IPS-15b (cell line): ENCODE data around the gene TMEM164.

Experiments used
- H3K27me3 ChIP-seq: one replicate; pipeline ENCODE4 v1.6.1; 2013; ENCODE audit warnings: low read length; ENCODE audit not compliant: control insufficient read depth, insufficient read depth
- H3K36me3 ChIP-seq: one replicate; pipeline ENCODE4 v1.6.1; 2013; ENCODE audit warnings: low read length; ENCODE audit not compliant: control insufficient read depth, insufficient read depth
- H3K4me1 ChIP-seq: one replicate; pipeline ENCODE4 v1.6.1; 2013; ENCODE audit warnings: mild to moderate bottlenecking, low read length; ENCODE audit not compliant: control insufficient read depth, insufficient read depth
- H3K4me3 ChIP-seq: one replicate; pipeline ENCODE4 v1.5.1; 2013; ENCODE audit warnings: low read depth, low read length
- H3K9ac ChIP-seq: one replicate; pipeline ENCODE4 v1.6.1; 2013; ENCODE audit warnings: low read depth, mild to moderate bottlenecking, low read length
- H3K9me3 ChIP-seq: one replicate; pipeline ENCODE4 v1.6.1; 2013; ENCODE audit warnings: mild to moderate bottlenecking, low read length; ENCODE audit not compliant: control insufficient read depth, insufficient read depth

TMEM164 gene

DNA sequence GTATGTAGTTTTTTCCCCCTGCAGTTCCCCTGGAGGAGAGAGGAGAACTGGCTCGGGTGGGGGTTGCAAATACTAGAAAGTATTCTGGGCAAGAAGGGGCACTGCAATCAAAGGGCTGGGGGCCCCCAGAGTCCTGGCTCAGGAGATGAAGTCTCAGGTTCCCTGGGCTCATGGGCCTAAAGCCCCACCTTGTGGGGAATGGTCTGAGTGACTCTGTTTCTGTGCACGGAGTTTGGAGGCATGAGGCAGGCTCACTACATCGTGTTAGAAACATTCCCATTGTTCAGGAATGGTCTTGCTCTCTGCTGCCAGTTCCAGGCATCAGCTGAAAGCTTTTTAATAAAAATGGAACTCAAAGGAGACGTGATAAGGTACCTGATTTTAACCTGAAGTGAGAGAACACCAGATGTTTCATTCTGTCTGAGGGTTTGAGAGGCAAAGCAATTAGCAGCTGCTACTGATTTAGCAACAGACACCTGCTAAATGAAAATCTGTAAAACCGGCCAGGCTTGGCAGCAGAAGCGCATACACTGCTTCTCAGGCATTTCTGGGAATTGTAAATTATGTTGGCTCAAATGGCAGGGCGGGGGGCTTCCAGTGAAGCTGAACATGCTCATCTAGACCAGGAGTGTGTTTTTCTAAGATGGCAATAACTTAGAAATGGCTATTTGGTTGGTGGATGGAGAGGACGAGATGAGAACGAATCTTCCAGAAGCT is 122.7 kb downstream of the TMEM164 start:
- H3K4me1 ChIP-seq = no peaks in the 10 kb centered on the region
- H3K27me3 ChIP-seq = no peaks in the 10 kb centered on the region
- no peaks in the 10 kb centered on the region for H3K9me3 ChIP-seq
- no peak overlapping the region for H3K9ac ChIP-seq
- no peaks in the 10 kb centered on the region for H3K36me3 ChIP-seq
- no peak overlapping the region for H3K4me3 ChIP-seq

DNA sequence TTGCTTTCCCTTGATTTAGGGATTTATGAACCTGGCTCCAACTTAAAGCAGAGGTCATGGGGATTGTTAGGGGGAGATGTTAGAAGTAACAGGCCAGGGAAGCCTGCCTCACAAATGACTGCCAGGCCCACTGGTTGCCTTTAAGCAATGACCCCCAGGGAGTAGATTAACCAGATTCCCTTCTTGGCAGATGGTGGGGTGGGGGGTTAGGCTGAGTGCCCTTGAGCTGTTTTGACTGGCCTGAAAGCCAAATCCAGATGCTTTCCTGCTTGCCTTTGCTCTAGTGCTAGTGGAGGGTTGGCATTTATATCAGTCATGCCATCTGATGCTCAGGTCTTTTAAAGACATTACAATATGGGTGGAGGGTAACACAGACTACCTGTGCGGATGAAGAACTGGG is 128.1 kb downstream of the TMEM164 start:
- no peaks in the 10 kb centered on the region for H3K4me1 ChIP-seq
- H3K4me3 ChIP-seq = no peak overlapping the region
- H3K36me3 ChIP-seq = no peaks in the 10 kb centered on the region
- no peaks in the 10 kb centered on the region for H3K9me3 ChIP-seq
- no peaks in the 10 kb centered on the region for H3K27me3 ChIP-seq
- H3K9ac ChIP-seq = no peak overlapping the region

DNA sequence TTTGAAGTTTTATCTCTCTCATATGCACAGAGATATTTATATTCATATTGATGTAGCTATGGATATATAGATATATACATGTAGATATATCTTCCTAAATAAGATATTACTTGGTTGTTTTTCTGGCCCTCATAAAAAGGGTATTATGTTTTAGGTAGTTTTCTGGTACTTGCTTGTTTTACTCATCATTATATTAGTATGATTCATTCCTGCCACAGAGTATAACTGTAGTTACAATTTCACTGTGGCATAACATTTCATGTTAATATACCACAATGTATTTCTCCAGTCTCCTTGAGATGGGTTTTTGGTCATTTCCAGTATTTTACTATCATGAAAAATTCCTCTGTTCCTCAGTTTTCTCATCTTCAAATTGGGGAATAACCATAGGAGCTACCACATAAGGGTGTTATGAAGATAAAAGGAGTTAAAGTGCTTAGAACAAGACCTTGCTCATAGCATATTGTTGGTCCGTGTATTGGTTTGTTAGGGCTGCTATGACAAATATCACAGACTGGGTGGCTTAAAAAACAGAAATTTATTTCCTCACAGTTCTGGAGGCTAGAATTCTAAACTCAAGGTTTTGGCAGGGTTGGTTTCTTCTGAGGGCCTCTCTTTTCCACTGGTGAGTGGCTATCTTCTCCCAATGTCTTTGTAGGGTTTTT is 129.7 kb downstream of the TMEM164 start:
- Histone ChIP-seq H3K4me3 (no peak overlapping the region), H3K9ac (no peak overlapping the region), H3K9me3 (no peaks in the 10 kb centered on the region), H3K36me3 (no peaks in the 10 kb centered on the region), H3K4me1 (no peaks in the 10 kb centered on the region), H3K27me3 (no peaks in the 10 kb centered on the region)

DNA sequence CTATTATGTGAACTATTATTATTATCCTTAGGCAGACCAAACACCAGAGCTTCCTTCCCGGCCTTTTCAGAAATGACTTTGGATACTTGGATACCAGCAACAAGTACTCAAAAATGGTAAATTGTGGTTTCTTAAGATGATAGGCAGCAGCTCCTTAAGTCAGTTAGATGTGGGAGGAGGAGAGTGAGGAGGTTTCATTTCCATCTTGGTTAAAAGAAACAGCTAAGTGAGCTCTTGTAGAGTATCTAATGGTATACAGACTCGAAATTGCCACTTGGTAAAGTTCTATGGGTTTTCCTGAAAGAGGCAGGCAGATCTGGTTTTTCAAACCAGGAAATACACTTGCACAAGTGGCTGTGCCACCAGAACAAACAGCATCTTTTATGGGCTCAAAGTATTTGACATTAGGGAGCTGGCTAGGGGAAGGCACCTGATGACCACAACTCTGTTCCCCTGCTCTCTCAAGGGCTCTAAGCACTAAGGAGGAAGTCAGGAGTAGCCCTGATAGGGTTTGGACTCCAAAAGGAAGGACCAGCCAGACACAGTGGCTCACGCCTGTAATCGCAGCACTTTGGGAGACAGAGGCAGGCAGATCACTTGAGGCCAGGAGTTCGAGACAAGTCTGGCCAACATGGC is 130.9 kb downstream of the TMEM164 start:
- no peak overlapping the region for H3K4me3 ChIP-seq
- no peaks in the 10 kb centered on the region for H3K27me3 ChIP-seq
- H3K9me3 ChIP-seq = no peaks in the 10 kb centered on the region
- no peaks in the 10 kb centered on the region for H3K36me3 ChIP-seq
- H3K9ac ChIP-seq = no peak overlapping the region
- no peaks in the 10 kb centered on the region for H3K4me1 ChIP-seq

DNA sequence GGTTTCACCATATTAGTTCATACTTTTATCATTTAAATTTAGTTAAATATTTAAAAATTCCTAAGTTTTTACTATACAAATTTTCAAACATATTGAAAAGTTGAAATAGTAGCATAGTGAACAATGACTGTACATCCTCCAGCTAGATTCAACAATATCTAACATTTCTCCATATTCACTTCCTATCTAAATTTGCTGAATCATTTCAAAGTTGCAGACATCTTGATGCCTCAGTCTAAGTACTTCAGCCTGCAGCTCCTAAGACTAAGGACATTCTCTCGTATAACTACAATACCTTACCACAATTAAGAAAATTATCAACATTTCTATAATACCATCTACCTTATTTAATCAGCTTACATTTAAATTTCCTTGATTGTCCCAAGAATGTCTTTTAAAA is 132.7 kb downstream of the TMEM164 start:
- H3K27me3 ChIP-seq = no peaks in the 10 kb centered on the region
- no peaks in the 10 kb centered on the region for H3K4me1 ChIP-seq
- H3K9ac ChIP-seq = no peak overlapping the region
- no peak overlapping the region for H3K4me3 ChIP-seq
- no peaks in the 10 kb centered on the region for H3K36me3 ChIP-seq
- H3K9me3 ChIP-seq = no peaks in the 10 kb centered on the region

DNA sequence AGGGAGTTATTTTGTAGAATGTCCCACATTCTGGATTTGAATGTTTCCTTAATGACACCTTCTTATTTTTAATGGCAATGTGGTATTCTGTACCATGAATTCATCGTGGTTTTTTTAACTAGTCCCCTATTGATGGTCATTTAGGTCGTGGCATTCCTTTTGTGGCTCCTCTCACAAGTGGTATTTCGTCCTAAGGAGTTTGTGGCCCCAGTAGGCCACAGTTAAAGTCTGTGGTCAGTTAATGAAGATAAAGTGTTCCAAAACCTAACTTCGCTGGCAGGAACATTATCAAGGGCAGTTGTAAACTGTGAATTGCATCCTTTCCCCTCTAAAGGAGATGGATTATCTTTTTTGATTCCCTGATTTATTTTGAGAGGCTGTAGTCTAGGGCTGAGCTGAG is 133.2 kb downstream of the TMEM164 start:
- Histone ChIP-seq H3K27me3 (no peaks in the 10 kb centered on the region), H3K9ac (no peak overlapping the region)

DNA sequence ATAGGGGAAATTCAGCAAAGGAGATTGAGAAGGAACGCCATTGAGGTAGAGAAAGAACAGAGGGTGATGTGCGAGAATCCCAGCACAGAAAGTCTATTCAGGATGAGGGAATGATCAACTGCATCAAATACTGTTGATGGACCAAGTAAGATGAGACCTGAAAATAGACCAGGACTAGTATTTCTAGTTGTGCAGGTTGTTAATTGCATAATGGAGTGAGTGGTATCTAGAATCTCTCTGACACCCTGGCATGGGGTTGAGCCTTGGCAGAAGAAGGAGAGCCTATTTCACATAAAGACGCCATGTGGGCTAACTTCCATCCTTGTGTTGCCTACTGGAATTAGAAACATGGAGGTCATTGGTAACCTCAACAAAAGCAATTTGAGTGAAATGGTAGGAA is 135.6 kb downstream of the TMEM164 start:
- no peaks in the 10 kb centered on the region for H3K4me1 ChIP-seq
- H3K27me3 ChIP-seq = no peaks in the 10 kb centered on the region
- no peaks in the 10 kb centered on the region for H3K36me3 ChIP-seq

More for the DNA sequence above, 133.2 kb downstream of the TMEM164 start:
- Histone ChIP-seq H3K4me3 (no peak overlapping the region), H3K4me1 (no peaks in the 10 kb centered on the region), H3K9me3 (no peaks in the 10 kb centered on the region), H3K36me3 (no peaks in the 10 kb centered on the region)

DNA sequence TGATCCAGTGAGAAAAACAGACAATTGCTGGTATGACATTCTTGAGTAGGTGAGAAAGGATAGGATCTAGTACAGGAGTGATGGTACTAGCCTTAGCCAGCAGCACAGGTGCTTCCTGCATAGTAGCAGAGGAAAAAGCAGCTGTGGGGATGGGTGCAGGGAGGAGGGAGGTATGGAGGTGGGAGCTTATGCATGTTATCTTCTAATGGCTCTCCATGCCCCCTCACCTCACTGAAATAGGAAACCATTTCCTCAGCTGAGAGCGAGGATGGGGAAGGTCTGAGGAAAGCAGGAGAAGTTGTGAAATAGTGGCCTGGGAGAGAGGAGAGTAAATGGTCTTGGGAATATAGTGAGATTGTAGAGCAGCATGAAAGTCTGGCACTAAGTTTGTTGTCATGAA is 136.3 kb downstream of the TMEM164 start:
- H3K36me3 ChIP-seq = no peaks in the 10 kb centered on the region
- no peaks in the 10 kb centered on the region for H3K9me3 ChIP-seq
- no peak overlapping the region for H3K4me3 ChIP-seq
- H3K4me1 ChIP-seq = peaks cover 3% of the 10 kb centered on the region
- no peaks in the 10 kb centered on the region for H3K27me3 ChIP-seq
- no peak overlapping the region for H3K9ac ChIP-seq

More for the DNA sequence above, 135.6 kb downstream of the TMEM164 start:
- no peak overlapping the region for H3K9ac ChIP-seq
- no peak overlapping the region for H3K4me3 ChIP-seq
- no peaks in the 10 kb centered on the region for H3K9me3 ChIP-seq

DNA sequence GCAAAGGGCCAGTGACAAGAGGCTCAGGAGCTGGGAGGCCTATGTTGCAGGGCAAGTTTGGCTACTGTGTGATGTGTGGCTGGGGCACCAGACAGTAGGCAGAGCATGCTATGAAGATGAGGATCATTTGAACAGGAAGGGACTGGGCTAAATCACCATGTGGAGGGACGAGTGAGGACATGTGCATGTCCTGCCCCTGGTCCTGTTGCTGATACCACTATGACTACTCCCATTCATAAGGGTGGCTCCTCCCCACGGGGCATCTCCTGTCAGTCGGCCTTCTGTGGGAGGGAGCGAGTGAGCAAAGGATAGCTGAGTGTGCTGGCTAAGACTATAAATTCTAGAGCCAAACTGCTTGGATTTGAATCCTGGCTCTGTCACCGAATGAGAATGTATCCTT is 139.2 kb downstream of the TMEM164 start:
- H3K4me1 ChIP-seq = peaks cover 17% of the 10 kb centered on the region
- H3K36me3 ChIP-seq = no peaks in the 10 kb centered on the region
- H3K9me3 ChIP-seq = no peaks in the 10 kb centered on the region
- no peaks in the 10 kb centered on the region for H3K27me3 ChIP-seq
- H3K4me3 ChIP-seq = no peak overlapping the region
- no peak overlapping the region for H3K9ac ChIP-seq

DNA sequence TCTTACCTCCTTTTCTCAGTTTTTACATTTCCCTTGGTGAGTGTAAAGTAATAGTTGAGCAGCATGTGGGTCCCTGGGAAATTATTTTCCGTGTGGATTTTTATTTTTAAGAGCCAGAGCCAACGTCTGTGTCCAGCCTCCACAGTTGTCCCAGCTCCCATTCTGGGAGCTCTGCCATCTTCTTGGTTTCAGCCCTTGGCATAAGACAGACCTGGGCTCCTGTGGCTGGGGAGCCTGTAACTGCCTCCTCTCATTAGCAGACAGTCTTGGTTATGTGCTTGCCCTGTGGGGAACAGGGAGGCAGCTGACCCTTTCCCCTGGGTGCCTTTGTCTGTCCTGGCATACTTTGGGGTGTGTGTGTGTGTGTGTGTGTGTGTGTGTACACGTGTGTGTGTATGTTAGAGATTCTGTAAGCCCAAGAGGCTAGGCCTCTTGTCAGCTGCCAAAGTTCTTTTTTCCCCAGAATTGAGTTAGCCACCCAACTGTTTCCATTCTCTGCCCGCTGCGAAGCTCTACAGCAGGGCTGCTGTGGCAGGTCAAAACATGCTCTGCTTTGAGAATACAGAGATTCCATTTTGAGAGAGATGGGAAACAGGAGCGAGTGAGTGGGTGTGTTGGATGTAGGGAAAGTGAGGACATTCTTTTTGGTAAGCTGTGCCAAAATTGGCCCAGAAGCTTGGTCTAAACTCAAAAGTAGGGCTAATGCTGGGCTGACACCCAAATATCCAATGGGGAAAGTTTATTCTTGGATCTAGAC is 140.7 kb downstream of the TMEM164 start:
- Histone ChIP-seq H3K4me1 (peaks cover 17% of the 10 kb centered on the region), H3K4me3 (no peak overlapping the region), H3K9me3 (no peaks in the 10 kb centered on the region), H3K9ac (no peak overlapping the region), H3K36me3 (no peaks in the 10 kb centered on the region), H3K27me3 (no peaks in the 10 kb centered on the region)

DNA sequence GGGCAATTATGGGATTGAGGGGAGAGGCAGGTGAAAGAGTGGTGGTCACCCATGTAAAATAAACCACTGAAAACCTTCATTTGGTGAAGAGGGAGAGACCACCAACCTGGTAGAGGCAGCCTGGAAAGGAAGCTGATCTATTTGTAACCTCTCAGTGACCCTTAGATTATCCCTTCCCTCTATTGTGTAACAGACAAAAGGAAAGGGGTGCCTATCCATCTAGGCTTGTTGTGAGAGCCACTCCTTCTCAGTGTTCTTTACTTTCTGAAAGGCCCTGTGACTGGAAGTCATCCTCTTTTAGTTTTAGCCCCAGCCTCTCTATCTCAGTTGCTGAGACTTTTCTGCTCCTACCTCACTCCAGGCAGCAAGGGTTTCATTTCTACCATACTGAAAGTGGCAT is 142.4 kb downstream of the TMEM164 start:
- no peaks in the 10 kb centered on the region for H3K9me3 ChIP-seq

More for the DNA sequence above, 142.4 kb downstream of the TMEM164 start:
- Histone ChIP-seq H3K27me3 (no peaks in the 10 kb centered on the region), H3K4me1 (peaks cover 17% of the 10 kb centered on the region), H3K4me3 (no peak overlapping the region), H3K36me3 (no peaks in the 10 kb centered on the region), H3K9ac (no peak overlapping the region)
